HG03039 (cell line): ENCODE measurements around the gene G6PC1.
"Not testable (repeated sequence)": the region's sequence is repeated elsewhere in the genome, so short reads cannot be mapped to it uniquely, and the experiment has no call there.

Experiments used
- ATAC-seq: cut with Tn5 transposase; IDR thresholded peaks from one replicate; pipeline ENCODE4 v1.9.1; 2021; ENCODE audit warnings: mild to moderate bottlenecking, moderate library complexity; ENCODE audit not compliant: unreplicated experiment

Gene G6PC1

GRCh38 chr17:42900460-42901331, at the start of gene G6PC1:
TSS of gene G6PC1 (plus strand) at chr17:42900799. CDS start at chr17:42900877, 78 bp downstream.
- ATAC-seq: no peak

DNA sequence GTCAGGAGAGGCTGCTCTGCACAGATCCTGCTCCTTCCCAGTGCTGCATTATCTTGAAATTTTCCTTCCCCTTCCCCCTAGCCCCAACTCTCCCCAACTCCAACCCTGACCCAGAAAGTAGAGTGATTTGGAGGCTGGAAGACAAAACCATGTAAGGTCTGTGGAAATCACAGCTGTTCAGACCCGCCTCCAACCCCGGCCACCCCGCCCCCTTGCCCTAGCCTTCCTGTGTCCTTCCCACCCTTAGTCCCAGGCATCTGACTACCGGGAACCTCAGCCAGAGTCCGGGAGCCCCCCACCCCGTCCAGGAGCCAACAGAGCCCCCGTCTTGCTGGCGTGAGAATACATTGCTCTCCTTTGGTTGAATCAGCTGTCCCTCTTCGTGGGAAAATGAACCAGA, 49.6 kb upstream of the G6PC1 start, which contains the start of gene AOC3:
Gene AOC3 (plus strand): TSS at position 246 of the 400 bp plus-strand sequence. CDS start 145 bp downstream, at position 391.
- no peak for ATAC-seq

DNA sequence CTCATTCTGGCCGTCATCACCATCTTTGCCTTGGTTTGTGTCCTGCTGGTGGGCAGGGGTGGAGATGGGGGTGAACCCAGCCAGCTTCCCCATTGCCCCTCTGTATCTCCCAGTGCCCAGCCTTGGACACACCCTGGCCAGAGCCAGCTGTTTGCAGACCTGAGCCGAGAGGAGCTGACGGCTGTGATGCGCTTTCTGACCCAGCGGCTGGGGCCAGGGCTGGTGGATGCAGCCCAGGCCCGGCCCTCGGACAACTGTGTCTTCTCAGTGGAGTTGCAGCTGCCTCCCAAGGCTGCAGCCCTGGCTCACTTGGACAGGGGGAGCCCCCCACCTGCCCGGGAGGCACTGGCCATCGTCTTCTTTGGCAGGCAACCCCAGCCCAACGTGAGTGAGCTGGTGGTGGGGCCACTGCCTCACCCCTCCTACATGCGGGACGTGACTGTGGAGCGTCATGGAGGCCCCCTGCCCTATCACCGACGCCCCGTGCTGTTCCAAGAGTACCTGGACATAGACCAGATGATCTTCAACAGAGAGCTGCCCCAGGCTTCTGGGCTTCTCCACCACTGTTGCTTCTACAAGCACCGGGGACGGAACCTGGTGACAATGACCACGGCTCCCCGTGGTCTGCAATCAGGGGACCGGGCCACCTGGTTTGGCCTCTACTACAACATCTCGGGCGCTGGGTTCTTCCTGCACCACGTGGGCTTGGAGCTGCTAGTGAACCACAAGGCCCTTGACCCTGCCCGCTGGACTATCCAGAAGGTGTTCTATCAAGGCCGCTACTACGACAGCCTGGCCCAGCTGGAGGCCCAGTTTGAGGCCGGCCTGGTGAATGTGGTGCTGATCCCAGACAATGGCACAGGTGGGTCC, 49.0 kb upstream of the G6PC1 start:
- ATAC-seq: not testable (repeated sequence)

- ATAC-seq: no peak
These were observed 48.2 kb upstream of the G6PC1 start for GRCh38 chr17:42852351-42852750.

DNA sequence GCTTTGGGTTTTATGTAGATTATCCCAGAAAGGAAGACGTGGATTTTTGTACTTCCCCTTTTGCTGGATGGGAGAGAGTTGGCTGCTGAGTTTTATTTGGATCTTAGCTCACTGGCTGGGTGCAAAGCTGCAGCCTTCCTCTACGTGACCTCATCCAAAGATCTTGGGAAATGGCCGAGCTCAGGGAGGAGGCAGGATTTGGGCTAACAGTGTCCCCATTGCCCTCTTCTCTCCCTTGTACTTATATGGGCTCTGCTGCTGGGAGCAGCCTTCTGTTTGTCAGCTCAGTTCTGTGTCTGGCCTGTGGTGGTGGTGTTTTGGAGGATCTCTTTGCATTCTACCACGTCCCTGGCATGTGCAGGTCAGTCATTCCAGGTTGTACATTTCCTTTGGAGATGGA, 47.6 kb upstream of the G6PC1 start:
- no peak for ATAC-seq

DNA sequence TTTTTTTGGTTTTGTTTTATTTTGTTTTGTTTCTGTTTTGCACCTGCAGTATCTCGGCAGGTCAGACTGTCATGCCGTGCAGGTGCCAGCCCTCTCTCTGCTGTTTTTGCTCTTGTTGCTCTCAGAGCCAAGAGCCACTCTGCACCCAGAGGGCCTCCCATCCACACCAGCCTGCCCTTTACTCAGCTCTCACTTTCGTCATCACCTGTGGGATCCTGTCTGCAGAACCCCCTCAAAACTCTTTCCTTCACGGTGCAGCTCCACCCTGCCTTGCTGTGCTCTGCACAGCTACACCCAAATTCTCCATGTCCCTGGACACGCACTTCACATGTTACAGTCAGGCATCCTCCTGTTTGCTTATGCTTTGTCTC, 47.0 kb upstream of the G6PC1 start:
- ATAC-seq: no peak

DNA sequence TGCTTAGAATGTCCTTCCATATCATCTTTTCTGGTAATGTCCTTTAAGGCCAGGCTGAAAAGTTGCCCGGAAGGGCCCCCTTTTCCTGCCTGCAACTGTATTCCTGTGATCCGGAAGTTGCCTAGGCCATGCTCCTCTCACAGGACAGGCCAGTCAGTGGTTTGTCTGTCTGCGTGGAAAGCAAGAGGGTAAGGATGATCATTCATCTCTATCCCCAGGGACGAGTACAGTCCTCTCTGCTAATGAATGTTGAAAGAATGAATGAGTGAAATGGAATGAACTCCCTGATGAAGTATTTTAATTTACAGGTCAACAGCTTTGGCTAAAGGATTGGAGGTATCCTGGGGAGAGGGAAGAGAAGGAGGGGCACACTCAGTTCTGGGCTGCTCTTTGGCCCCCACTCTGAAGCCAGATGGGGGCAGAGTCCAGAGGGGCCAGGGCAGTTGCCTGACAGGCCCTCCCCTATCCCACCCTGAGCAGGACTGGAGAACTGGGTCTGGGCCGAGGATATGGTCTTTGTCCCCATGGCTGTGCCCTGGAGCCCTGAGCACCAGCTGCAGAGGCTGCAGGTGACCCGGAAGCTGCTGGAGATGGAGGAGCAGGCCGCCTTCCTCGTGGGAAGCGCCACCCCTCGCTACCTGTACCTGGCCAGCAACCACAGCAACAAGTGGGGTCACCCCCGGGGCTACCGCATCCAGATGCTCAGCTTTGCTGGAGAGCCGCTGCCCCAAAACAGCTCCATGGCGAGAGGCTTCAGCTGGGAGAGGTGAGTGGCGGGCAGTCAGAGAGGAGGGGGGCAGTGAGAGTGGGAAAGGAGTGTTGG, 46.4 kb upstream of the G6PC1 start:
- ATAC-seq: no peak

GRCh38 chr17:42855048-42855596, 45.5 kb upstream of the G6PC1 start:
- ATAC-seq: no peak

- ATAC-seq: not testable (repeated sequence)
These were observed 44.5 kb upstream of the G6PC1 start for GRCh38 chr17:42856093-42856492.

- ATAC-seq: not testable (repeated sequence)
These were observed 44.1 kb upstream of the G6PC1 start for GRCh38 chr17:42856516-42856915.

DNA sequence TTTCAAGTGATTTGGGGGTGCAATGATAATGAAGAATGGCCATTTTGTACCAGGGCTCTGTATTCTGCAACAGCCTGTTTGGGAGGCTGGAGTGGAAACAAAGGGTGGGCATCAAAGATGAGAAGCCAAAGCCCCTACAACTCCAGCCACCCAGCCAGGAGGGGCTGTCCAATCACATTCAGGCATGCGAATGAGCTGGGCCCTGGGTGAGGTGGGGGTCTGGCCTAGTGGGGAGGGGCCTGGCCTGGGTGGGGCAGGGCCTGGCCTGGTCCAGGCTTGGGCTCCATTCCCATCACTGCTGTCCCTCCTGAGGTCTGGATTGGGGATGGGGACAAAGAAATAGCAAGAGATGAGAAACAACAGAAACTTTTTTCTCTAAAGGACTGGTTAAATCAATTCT, 43.2 kb upstream of the G6PC1 start:
- no peak for ATAC-seq

GRCh38 chr17:42865638-42866094, 34.9 kb upstream of the G6PC1 start:
- no peak for ATAC-seq

DNA sequence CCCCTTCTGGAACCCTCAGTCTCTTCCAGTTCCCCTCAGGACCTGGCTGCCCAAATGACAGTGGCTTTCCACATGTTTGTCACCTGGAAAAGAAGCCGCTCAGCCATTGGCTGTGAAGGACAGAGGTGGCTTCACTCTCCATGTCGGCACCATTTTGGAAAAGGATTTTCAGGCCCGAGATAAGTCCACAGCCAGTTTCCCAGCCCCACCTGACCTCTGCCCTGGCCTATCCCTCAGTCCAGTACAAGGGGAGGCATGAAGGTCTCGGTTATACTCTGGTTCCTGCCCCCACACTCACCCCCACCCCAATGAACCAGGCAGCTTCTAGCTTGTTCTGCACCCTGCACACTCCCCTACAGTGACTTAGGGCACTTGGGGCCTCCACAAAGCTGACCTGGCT, 34.4 kb upstream of the G6PC1 start:
- no peak for ATAC-seq

DNA sequence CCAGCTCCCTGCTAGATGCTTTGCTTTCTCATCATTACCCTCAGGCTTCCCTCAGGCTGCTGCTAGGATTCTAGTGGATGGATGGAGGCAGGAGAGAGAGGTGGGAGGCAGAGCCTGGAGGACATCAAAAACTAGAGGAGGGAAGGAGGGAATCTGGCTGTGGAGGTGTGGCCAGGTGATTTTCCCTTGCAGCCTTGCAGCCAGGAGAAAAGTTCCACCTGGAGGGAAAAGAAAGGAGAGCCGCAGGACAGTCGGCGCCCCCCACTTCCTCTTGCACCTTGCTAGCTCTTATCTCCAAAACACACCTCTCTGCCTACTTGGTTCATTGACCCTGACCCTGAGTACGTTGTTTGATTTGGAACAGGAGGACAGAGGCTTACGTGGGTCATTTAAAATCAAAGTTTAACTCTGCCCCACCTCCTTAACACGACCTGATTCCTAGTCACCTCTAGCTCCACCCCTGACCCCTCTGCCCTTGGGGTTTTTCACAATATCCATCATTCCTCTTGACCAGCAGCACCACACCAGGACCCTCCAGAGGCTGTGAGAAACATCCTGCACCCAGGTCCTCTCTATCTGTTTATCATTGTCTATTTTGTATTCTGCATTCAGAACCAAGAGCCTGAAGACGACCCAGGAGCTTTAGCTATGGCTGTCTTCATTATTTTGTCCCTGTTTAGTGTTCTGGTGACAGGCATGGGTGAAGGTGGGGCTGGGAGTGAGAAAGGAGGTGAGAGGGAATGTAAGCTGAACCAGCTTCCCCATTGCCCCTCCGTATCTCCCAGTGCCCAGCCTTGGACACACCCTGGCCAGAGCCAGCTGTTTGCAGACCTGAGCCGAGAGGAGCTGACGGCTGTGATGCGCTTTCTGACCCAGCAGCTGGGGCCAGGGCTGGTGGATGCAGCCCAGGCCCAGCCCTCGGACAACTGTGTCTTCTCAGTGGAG, 33.7 kb upstream of the G6PC1 start:
- ATAC-seq: no peak

DNA sequence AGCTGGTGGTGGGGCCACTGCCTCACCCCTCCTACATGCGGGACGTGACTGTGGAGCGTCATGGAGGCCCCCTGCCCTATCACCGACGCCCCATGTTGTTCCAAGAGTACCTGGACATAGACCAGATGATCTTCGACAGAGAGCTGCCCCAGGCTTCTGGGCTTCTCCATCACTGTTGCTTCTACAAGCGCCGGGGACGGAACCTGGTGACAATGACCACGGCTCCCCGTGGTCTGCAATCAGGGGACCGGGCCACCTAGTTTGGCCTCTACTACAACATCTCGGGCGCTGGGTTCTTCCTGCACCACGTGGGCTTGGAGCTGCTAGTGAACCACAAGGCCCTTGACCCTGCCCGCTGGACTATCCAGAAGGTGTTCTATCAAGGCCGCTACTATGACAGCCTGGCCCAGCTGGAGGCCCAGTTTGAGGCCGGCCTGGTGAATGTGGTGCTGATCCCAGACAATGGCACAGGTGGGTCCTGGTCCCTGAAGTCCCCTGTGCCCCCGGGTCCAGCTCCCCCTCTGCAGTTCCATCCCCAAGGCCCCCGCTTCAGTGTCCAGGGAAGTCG, 32.8 kb upstream of the G6PC1 start:
- not testable (repeated sequence) for ATAC-seq

GRCh38 chr17:42868338-42868737, 32.3 kb upstream of the G6PC1 start:
- no peak for ATAC-seq

- no peak for ATAC-seq
These were observed 29.0 kb upstream of the G6PC1 start for GRCh38 chr17:42871647-42872046.

DNA sequence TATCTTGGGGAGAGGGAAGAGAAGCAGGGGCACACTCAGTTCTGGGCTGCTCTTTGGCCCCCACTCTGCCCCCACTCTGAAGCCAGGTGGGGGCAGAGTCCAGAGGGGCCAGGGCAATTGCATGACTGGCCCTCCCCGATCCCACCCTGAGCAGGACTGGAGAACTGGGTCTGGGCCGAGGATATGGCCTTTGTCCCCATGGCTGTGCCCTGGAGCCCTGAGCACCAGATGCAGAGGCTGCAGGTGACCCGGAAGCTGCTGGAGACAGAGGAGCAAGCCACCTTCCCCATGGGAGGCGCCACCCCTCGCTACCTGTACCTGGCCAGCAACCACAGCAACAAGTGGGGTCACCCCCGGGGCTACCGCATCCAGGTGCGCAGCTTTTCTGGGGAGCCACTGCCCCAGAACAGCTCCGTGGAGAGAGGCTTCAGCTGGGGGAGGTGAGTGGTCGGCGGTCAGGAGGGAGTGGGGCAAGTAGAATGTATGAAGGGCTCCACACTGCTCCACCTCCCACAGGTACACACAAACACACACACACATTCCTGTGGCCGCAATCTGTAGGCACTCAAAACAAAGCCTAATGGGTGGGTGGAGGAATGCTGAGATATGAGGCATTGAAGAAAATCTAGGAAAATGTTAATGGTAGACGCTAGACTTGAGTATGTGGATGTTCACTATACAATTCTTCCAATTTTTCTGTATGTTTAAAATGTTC, 28.2 kb upstream of the G6PC1 start:
- ATAC-seq: no peak
